Loucy (cell line): ENCODE data around the gene SOX4.
"Not testable (repeated sequence)": the region's sequence is repeated elsewhere in the genome, so short reads cannot be mapped to it uniquely, and the experiment has no call there.

Experiments
- H2AFZ ChIP-seq: fragments of 200-600 bp; sonication (generic); 2 replicates; pipeline ENCODE4 v1.6.0; 2016; ENCODE audit warnings: antibody characterized with exemption, mild to moderate bottlenecking, low read length, moderate library complexity
- H3F3A ChIP-seq: fragments of 200-600 bp; 2 replicates; pipeline ENCODE4 v1.6.0; 2016; ENCODE audit warnings: antibody characterized with exemption, low read depth, mild to moderate bottlenecking
- H3K27me3 ChIP-seq: fragments of 200-600 bp; sonication (generic); 2 replicates; pipeline ENCODE4 v1.6.1; 2014; ENCODE audit warnings: low read length, mild to moderate bottlenecking; ENCODE audit not compliant: insufficient read depth, poor library complexity, severe bottlenecking
- H3K36me3 ChIP-seq: fragments of 200-600 bp; sonication (generic); 2 replicates; pipeline ENCODE4 v1.6.1; 2016; ENCODE audit warnings: low read length; ENCODE audit not compliant: insufficient read depth
- H3K4me1 ChIP-seq: fragments of 200-600 bp; sonication (generic); 2 replicates; pipeline ENCODE4 v1.5.1; 2014; ENCODE audit warnings: low read length, mild to moderate bottlenecking; ENCODE audit not compliant: insufficient read depth, poor library complexity, severe bottlenecking
- H3K4me2 ChIP-seq: fragments of 200-600 bp; sonication (generic); 2 replicates; pipeline ENCODE4 v1.6.0; 2014; ENCODE audit warnings: antibody characterized with exemption, low read length, low read depth, mild to moderate bottlenecking; ENCODE audit not compliant: poor library complexity, severe bottlenecking
- H3K4me3 ChIP-seq: fragments of 200-600 bp; sonication (generic); 2 replicates; pipeline ENCODE4 v1.5.1; 2014; ENCODE audit warnings: low read length, mild to moderate bottlenecking, mixed read lengths; ENCODE audit not compliant: poor library complexity, severe bottlenecking
- H3K79me2 ChIP-seq: fragments of 200-600 bp; sonication (generic); 2 replicates; pipeline ENCODE4 v1.6.1; 2014; ENCODE audit warnings: low read length; ENCODE audit not compliant: insufficient read depth
- H3K9ac ChIP-seq: fragments of 200-600 bp; sonication (generic); 2 replicates; pipeline ENCODE4 v1.6.0; 2014; ENCODE audit warnings: mild to moderate bottlenecking, low read depth, low read length, moderate library complexity; ENCODE audit not compliant: poor library complexity, severe bottlenecking
- H3K9me2 ChIP-seq: fragments of 200-600 bp; sonication (generic); replicated peaks from 2 replicates; pipeline ENCODE4 v1.6.1; 2016; ENCODE audit warnings: low read depth, low read length, mixed read lengths
- H3K9me3 ChIP-seq: fragments of 200-600 bp; sonication (generic); 2 replicates; pipeline ENCODE4 v1.6.1; 2014; ENCODE audit warnings: mild to moderate bottlenecking, antibody characterized with exemption, low read length, low read depth; ENCODE audit not compliant: insufficient read depth
- H4K20me1 ChIP-seq: fragments of 200-600 bp; sonication (generic); 2 replicates; pipeline ENCODE4 v1.6.0; 2014; ENCODE audit warnings: antibody characterized with exemption, low read length, mild to moderate bottlenecking; ENCODE audit not compliant: insufficient read depth, poor library complexity, severe bottlenecking
- EZH2phosphoT487 ChIP-seq: fragments of 200-600 bp; IDR thresholded peaks from 2 replicates; pipeline ENCODE4 v1.6.1; 2018; ENCODE audit warnings: antibody characterized with exemption, mild to moderate bottlenecking, moderate library complexity, borderline replicate concordance
- TF ChIP-seq, protein P1 (sequence below): fragments of 200-600 bp; sonication (generic); conservative IDR thresholded peaks from 2 replicates; pipeline ENCODE4 v1.5.1; 2014; ENCODE audit warnings: mild to moderate bottlenecking, antibody characterized with exemption, low read length

Gene SOX4

DNA sequence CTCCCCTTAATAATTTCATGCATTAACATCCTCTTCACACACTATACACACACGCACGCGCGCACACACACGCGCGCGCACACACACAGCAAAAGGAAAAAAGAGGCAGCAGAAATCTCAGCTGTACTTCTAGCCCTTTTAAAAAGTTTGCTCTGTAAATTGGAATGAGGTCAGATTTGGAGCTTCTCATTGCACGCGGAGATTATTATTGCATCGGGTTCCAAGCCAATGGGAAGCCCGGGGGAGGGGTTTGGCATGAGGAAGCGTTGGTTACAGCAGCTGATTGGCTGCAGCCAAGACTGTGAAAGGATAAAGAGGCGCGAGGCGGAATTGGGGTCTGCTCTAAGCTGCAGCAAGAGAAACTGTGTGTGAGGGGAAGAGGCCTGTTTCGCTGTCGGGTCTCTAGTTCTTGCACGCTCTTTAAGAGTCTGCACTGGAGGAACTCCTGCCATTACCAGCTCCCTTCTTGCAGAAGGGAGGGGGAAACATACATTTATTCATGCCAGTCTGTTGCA, at the start of gene SOX4:
Gene SOX4 (plus strand): TSS at position 340 of the 515 bp plus-strand sequence. CDS start 784 bp downstream, outside the sequence.
- H3K9me3 ChIP-seq, result no peaks in the 10 kb centered on the region
- peak within 1 kb of the TSS; percentile 56 for H3K4me2 ChIP-seq
- H3F3A ChIP-seq, result peaks cover 8% of the 10 kb centered on the region; the same call in 1 of the 2 replicates
- peak within 1 kb of the TSS; percentile 98 for H3K9ac ChIP-seq
- peaks cover 22% of the 10 kb centered on the region for H3K4me1 ChIP-seq
- peak within 1 kb of the TSS; percentile 94 for H3K4me3 ChIP-seq
- peaks cover 39% of the 10 kb centered on the region for H3K27me3 ChIP-seq
- TF ChIP-seq, protein P1, sequence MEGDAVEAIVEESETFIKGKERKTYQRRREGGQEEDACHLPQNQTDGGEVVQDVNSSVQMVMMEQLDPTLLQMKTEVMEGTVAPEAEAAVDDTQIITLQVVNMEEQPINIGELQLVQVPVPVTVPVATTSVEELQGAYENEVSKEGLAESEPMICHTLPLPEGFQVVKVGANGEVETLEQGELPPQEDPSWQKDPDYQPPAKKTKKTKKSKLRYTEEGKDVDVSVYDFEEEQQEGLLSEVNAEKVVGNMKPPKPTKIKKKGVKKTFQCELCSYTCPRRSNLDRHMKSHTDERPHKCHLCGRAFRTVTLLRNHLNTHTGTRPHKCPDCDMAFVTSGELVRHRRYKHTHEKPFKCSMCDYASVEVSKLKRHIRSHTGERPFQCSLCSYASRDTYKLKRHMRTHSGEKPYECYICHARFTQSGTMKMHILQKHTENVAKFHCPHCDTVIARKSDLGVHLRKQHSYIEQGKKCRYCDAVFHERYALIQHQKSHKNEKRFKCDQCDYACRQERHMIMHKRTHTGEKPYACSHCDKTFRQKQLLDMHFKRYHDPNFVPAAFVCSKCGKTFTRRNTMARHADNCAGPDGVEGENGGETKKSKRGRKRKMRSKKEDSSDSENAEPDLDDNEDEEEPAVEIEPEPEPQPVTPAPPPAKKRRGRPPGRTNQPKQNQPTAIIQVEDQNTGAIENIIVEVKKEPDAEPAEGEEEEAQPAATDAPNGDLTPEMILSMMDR, result no peak
- H2AFZ ChIP-seq, result no peak within 1 kb of the TSS
- H3K36me3 ChIP-seq, result peaks cover 26% of the 10 kb centered on the region
- no peaks in the 10 kb centered on the region for H3K9me2 ChIP-seq
- peaks cover 79% of the 10 kb centered on the region for H3K79me2 ChIP-seq
- peaks cover 50% of the 10 kb centered on the region for H4K20me1 ChIP-seq

DNA sequence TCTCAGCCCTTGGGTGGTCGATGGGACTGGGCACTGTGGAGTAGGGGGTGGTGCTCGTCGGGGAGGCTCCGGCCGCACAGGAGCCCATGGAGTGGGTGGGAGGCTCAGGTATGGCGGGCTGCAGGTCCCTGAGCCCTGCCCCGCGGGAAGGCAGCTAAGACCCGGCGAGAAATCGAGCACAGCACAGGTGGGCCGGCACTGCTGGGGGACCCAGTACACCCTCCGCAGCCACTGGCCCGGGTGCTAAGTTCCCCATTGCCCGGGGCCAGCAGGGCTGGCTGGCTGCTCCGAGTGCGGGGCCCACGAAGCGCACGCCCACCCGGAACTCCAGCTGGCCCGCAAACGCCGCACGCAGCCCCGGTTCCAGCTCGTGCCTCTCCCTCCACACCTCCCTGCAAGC, 41.3 kb upstream of the SOX4 start:
- not testable (repeated sequence) for H2AFZ ChIP-seq, H3K79me2 ChIP-seq, H3K9me2 ChIP-seq, H3K27me3 ChIP-seq, H3K4me3 ChIP-seq, H3K4me2 ChIP-seq, H3K9ac ChIP-seq, H4K20me1 ChIP-seq, H3K36me3 ChIP-seq, H3F3A ChIP-seq, H3K4me1 ChIP-seq
- peaks cover 15% of the 10 kb centered on the region; the same call in 1 of the 2 replicates for H3K9me3 ChIP-seq

DNA sequence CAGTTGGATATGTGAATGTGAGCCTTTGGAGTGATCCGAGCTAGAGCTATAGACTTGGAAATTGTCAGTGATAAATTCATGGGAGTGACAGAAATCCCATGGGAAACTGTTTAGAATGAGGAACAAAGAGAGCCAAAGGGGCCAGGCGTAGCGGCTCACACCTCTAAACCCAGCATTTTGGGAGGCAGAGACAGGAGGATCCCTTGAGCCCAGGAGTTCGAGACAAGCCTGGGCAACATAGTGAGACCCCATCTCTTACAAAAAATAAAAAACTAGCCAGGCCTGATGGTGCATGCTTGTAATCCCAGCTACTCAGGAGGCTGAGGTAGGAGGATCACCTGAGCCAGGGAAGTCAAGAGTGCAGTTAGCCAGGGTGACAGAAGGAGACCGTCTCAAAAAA, 39.3 kb upstream of the SOX4 start:
- peaks cover 5% of the 10 kb centered on the region; the same call in 1 of the 2 replicates for H3K9me3 ChIP-seq
- no peaks in the 10 kb centered on the region for H3K4me1 ChIP-seq
- H3K27me3 ChIP-seq, result no peaks in the 10 kb centered on the region
- no peak overlapping the region for H3K4me3 ChIP-seq
- no peak overlapping the region for H3K9ac ChIP-seq
- H3K9me2 ChIP-seq, result no peaks in the 10 kb centered on the region
- TF ChIP-seq, protein P1, result no peak
- H3K79me2 ChIP-seq, result no peaks in the 10 kb centered on the region
- H4K20me1 ChIP-seq, result no peaks in the 10 kb centered on the region
- H3K36me3 ChIP-seq, result no peaks in the 10 kb centered on the region
- H3K4me2 ChIP-seq, result no peak overlapping the region
- H3F3A ChIP-seq, result no peaks in the 10 kb centered on the region
- no peak overlapping the region for H2AFZ ChIP-seq

DNA sequence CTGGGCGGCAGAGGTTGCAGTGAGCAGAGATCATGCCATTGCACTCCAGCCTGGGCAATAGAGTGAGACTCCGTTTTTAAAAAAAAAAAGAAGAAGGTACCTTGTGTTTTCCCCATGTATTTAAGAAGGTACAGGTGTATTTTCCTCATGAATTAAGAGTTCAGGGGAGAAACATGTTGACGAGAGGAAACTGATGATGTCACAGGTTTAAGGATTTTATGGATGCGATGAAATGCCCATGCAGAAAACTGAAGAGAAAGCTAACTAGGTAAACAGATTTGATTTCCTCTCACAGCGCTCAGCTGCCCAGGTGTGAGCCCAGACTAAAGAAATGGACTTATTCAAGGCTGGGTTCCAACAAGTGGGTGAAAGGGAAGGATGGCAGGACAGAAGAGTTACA, 38.4 kb upstream of the SOX4 start:
- Histone ChIP-seq H3K9me2 (no peaks in the 10 kb centered on the region), H2AFZ (no peak overlapping the region), H3K27me3 (no peaks in the 10 kb centered on the region), H4K20me1 (no peaks in the 10 kb centered on the region), H3K4me1 (no peaks in the 10 kb centered on the region), H3K4me3 (no peak overlapping the region), H3K36me3 (no peaks in the 10 kb centered on the region), H3K9me3 (0 out of 2 replicates have a peak, but pooled peaks cover 3% of the 10 kb centered on the region), H3K4me2 (no peak overlapping the region), H3K79me2 (no peaks in the 10 kb centered on the region), H3F3A (no peaks in the 10 kb centered on the region), H3K9ac (no peak overlapping the region)
- no peak for TF ChIP-seq EZH2phosphoT487
- TF ChIP-seq, protein P1, result no peak
